A172 (cell line): ENCODE data around the gene KLHL29. TPM values are rescaled to one million over a fixed set of nuclear protein-coding genes. Genes with fewer than 3 reads are reported as not detected.

Source experiments
- DNase-seq: peaks from one replicate; pipeline ENCODE4 v3.0.0-alpha.2; 2015; ENCODE audit warnings: low spot score
- total RNA-seq: library from RNA; depleted of rRNA; stranded (reverse); fragments of >200 nt; shearing (Covaris generic); gene quantifications from 2 replicates; pipeline ENCODE4 v1.2.3, GENCODE V29; 2014

Gene KLHL29
- total RNA-seq, 1 experiment from 2014 or later: 0.76 TPM

DNA sequence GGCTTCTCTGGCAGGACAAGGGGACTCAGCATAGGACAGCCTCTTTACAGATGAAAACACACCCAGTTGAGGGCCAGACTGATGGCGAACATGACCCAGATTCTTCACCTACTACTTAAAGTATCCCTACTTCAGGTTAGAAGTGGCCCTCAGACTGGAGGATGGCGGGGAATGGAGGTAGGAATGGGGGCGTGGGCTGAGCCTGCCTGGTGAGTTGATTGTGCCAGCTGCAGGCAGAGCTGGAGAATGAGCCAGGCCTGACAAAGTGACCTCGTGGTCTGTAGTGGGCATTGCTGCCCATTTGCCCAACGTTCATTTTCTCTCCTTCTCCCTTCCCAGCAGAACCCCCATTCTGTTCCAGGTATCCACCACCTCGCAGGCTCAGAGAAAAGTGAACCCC lies 186.1 kb downstream of the KLHL29 start:
- no peak for DNase-seq

- DNase-seq: no peak
These were observed 186.7 kb downstream of the KLHL29 start for GRCh38 chr2:23571527-23572282.

DNA sequence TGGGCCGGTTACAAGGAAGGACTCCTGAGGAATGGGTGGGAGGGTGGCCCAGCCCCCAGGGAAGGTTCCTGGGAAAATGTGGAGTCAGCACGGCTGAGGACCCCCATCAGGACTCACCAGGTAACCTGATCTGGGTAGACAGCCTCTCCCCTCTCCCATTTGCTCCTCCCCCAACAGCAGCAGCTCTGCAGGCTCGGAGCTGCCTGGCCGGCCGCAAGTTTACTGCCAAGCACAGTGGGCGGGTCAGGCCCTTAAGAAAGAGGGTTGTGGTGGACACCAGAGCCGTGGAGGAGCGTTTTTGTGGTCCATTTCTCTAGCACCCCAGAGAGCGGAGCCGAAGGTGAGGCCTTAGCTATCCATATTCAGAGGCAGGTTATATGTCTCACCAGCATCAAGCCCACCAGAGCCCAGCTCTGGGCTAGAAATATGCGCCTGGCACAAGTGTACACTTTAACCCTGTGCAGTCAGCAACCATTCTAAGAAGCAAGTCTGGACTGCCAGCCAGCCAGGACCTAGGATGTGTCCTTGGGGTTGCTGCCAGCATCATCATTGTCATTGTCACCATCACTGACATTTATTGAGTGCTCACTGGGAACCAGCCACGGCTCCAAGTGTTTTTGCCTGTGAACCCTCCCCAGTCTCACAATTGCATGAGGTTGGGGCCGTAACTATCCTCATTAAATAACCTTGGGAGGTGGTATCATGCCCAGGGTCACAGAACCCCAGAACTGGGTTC lies 190.1 kb downstream of the KLHL29 start:
- no peak for DNase-seq

- DNase-seq: no peak
These were observed 194.1 kb downstream of the KLHL29 start for GRCh38 chr2:23578964-23579671.

DNA sequence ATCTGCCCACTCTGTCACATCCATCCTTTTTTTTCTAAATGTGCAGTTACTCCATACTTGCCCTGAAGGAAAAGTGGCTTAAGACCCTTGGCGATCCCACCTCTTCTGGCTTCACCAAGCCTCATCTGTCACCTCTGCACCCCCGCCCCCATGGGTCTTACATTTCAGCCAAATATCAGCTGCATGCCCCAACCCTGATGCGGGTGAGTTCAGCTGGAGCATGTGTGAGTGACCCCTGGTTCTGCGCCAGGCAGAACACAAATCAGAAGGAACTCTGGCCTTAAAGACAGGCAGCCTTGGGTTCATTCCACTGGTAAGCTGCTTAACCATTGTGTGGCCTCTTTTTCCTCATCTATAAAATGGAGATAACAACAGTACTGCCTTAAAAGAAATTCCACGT lies 194.7 kb downstream of the KLHL29 start:
- no peak for DNase-seq

DNA sequence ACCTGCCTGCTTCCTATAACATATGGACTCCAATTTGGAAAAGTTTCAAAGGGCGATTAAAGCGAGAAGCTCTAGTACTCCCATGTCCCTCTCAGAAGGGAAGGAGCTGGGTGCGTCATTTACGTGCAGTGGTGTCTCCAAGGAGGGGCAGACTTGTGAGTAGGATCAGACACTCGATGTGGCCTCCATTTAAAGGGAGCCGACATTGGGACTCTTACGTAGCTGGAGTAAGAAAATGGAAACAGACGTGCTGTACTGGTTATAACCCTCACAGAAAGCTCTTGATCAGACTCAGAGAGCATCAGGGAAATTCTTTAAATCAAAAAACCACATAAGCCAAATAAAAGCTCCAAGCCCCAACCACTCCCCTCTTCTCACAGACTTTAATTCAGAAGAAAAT lies 198.5 kb downstream of the KLHL29 start:
- DNase-seq: no peak

- no peak for DNase-seq
These were observed 199.2 kb downstream of the KLHL29 start for GRCh38 chr2:23584054-23584745.

DNA sequence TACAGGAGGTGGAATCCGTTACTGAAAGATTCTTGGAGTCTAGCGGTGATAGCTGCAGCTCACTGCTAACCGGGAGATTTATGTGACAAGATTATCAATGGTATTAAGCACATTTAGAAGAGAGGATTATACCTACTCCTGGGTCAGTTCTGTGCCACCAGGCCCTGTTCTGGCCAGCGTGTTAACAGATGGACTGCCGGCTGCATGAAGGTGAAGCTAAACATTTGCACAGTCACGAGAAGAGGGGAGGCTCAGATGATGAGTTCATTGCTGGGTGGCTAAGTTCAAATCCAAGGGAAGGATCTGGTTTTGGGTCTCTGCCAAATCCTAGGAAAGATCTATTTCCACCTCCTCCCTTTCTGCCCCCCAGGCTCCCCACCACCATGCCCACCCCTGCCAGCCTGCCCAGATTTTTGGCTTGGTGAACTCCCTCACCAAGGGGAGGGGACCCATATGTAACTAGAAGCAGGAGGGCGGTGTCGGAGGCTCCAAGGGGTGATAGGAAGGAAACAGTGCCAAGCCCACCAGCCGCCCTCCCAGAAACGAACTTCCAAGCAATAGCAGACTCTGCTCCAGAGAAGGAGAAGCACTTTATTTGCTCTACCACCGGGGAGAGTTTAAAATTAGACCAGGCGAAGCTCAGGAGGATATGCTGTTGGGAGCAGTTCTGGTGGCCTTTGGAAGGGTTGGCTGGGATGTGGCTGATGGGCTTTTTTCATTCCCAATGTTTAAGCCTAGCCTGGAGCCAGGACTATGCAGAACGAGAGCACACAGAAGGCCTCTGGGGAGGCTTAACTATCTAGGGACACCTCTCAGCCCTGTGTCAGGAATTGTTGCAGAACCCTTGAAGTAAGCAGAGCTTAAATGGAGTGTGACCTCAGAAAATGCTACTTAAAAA lies 200.5 kb downstream of the KLHL29 start:
- no peak for DNase-seq

DNA sequence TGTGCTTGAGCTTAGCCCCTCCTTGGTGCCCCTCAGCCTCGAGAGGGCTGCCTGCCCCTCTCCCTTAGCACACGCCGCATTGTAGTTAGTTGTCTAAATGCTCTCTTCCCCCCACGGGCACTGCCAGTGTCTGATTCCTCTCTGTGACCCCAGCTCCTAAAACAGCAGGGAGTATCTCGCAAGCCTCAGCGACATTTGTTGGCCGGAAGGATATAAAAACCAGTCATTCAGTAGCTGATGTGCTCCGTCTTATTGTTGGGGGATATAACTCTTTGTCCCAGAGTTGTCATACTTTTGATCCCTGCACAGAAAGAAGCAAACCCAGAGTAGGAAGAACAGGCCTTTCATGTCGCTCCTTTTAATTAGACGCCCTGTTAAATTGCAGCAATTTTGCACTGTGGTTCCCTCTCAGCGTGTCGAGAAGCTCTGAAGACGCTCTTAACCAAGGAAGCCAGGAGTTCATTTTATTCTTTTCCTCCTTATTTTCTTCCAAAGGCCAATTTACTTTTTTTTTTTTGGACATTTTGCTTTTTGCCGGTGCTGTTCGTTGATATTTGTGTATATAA lies 201.8 kb downstream of the KLHL29 start:
- no peak for DNase-seq

- no peak for DNase-seq
These were observed 202.4 kb downstream of the KLHL29 start for GRCh38 chr2:23587341-23587880.

GRCh38 chr2:23588106-23588505 lies 203.1 kb downstream of the KLHL29 start:
- no peak for DNase-seq

DNA sequence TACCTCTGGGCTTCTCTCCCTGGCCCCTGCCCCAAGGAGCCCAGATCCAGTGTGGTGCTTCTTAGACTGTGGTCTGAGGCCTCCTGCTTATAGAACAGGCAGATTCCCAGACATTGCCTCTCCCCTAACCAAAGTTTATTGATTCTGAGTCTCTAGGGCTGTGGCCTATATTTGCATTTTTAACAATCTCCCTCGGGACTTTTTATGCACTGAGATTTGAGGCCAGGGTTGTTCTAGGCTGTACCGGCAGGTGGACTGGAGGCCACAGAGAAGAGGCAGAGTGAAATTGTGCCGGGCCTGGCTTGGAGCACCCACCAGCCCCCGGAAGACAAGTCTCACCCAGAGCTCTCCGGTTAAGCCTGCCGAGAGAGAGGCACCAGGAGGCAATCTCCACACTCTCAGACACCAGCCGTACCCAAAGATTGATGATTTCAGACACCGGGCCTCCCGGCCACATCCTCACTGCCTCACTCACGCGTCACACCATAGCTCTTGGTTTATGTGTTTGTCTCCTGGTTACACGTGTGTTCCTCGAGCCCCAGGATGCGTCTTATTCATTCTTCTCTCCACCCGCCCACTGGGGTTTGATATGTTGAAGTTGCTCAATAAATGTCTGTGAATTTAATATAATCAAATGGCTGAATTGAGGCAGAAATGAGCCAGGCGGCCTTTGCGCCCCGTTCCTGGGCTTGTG lies 203.7 kb downstream of the KLHL29 start:
- DNase-seq: no peak

- no peak for DNase-seq
These were observed 204.3 kb downstream of the KLHL29 start for GRCh38 chr2:23589220-23589647.

DNA sequence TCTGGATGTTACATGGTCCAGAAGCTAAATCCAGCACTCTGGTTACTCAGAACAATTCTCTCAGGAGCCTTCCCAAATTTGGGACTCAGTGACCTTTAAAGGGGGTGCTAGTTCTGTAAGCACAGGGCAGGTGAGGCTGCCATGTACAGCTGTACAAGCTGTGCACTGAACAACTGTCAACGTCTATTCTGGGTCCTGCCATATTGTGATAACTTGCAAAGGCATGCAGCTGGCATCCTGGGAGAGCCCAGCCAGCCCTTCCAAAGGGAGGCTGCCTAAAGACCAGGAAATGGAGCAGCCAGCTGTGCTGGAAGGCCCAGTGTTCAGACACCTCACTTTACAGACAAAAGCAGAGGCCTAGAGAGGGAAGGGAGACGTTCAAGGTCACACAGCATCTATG lies 204.8 kb downstream of the KLHL29 start:
- DNase-seq: no peak

DNA sequence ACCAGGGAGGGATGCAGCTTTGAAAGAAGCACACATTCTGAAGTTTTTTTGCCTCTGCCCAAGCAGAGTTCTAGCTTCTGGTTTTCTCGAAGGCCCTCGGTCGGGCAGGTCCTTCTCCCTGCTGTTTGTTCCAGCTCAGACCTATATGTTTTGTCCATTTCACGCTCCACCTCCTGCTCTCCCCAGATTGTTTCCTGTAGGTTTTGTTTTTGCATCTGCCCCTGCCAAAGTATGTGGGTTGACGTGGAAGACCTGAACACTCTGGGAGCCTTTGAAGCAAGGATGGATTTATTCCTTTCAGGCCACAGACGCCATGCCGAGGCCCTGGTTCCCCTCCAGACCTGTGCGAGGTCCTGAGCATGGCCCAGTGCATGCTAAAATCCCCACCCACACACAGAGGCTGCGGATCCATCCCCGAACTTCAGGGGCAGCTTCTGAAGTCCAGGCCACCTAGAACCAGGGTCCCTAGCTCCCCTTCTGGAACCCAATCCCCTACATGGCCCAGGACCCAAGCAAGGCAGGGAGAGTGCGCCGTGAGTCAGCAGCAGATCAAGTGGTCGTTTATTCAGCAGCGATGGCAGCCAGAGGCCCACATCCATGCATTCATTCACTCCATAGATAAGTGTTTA lies 205.4 kb downstream of the KLHL29 start:
- no peak for DNase-seq

- no peak for DNase-seq
These were observed 206.1 kb downstream of the KLHL29 start for GRCh38 chr2:23591111-23591510.

- DNase-seq: no peak
These were observed 207.2 kb downstream of the KLHL29 start for GRCh38 chr2:23592061-23592685.

DNA sequence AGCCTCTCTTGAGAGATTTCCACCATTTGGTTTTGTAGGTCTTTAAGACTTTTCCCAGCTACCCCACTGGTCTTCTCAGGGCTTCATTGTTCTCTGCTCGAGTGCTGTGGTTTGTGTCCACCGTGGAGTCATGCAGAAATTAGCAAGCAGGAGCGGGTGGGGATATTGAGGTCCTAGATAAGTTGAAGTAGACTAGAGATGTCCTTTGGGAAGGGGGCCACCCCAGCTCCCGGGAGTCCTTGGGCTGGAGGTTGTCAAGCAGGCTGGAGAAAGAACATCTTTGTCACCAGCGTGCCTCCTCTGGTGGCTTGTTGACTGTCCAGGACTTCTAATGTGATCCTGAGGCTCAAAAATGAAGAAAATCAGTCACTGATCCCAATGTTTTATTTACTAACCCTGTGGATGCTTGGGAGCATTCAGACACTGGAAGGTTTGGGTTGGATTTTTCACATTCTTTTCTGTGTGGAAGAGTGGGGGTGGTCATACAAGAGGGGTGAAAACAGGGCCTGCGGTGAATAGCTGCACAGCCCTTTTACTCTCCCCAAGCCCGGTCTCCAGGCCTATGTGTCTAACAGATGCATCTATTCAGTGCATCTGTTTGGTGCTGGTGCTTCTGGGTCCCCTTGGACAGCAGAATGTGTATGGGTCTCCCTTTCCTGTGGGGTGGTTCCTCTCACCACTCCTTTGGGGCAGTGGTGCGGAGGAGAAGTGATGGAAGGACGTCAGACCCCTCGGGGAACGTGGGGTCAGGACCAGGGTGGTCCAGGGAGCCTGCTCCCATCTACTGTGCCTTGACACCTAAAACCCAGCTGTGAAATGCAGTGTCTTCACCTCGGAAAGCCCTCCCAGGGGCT lies 208.1 kb downstream of the KLHL29 start:
- DNase-seq: no peak
